Retinal pigment epithelial cell (primary cell): ENCODE measurements around the gene S100A3.
"Not testable (repeated sequence)": the region's sequence is repeated elsewhere in the genome, so short reads cannot be mapped to it uniquely, and the experiment has no call there.

ENCODE experiments used
- DNase-seq: peaks from one replicate; pipeline ENCODE4 v3.0.0-alpha.2; 2010; ENCODE audit warnings: low read depth
- H3K4me3 ChIP-seq: 2 replicates; pipeline ENCODE4 v1.5.1; 2011; ENCODE audit warnings: mild to moderate bottlenecking, low read length, control low read depth, moderate library complexity
- CTCF ChIP-seq: conservative IDR thresholded peaks from 2 replicates; pipeline ENCODE4 v1.5.1; 2011; ENCODE audit warnings: low read depth, low read length, control low read depth, inconsistent platforms

Gene S100A3

GRCh38 chr1:153532181-153532580 lies 16.9 kb downstream of the S100A3 start:
- DNase-seq = no peak
- H3K4me3 ChIP-seq = no peak overlapping the region

GRCh38 chr1:153531638-153532037 lies 17.4 kb downstream of the S100A3 start:
- TF ChIP-seq CTCF = no peak
- no peak for DNase-seq
- no peak overlapping the region for H3K4me3 ChIP-seq

More at GRCh38 chr1:153532181-153532580, 16.9 kb downstream of the S100A3 start:
- TF ChIP-seq CTCF = no peak

- DNase-seq = no peak
- no peak for TF ChIP-seq CTCF
- no peak overlapping the region for H3K4me3 ChIP-seq
Observed at GRCh38 chr1:153527683-153528040, 21.4 kb downstream of the S100A3 start.

GRCh38 chr1:153527023-153527682 lies 21.9 kb downstream of the S100A3 start:
- DNase-seq = no peak
- no peak for TF ChIP-seq CTCF
- H3K4me3 ChIP-seq = no peak overlapping the region

- TF ChIP-seq CTCF = no peak
- DNase-seq = no peak
- no peak overlapping the region for H3K4me3 ChIP-seq
Observed at GRCh38 chr1:153526132-153526543, 22.9 kb downstream of the S100A3 start.

GRCh38 chr1:153525088-153525728 lies 23.9 kb downstream of the S100A3 start:
- TF ChIP-seq CTCF = no peak
- no peak overlapping the region for H3K4me3 ChIP-seq
- no peak for DNase-seq

- DNase-seq, H3K4me3 ChIP-seq: not testable (repeated sequence)
Observed at GRCh38 chr1:153522353-153523048, 26.6 kb downstream of the S100A3 start.

GRCh38 chr1:153521808-153522207 lies 27.2 kb downstream of the S100A3 start:
- not testable (repeated sequence) for DNase-seq, H3K4me3 ChIP-seq
